Hematopoietic multipotent progenitor cell treated with erythropoietin and hydrocortisone succinate and interleukin-3 and kit ligand, for 15 days (in vitro differentiated cells): ENCODE data around the gene AGAP1.

Experiments
- DNase-seq: peaks from one replicate; pipeline ENCODE4 v3.0.0-alpha.2; 2015; ENCODE audit warnings: low spot score

Gene AGAP1

DNA sequence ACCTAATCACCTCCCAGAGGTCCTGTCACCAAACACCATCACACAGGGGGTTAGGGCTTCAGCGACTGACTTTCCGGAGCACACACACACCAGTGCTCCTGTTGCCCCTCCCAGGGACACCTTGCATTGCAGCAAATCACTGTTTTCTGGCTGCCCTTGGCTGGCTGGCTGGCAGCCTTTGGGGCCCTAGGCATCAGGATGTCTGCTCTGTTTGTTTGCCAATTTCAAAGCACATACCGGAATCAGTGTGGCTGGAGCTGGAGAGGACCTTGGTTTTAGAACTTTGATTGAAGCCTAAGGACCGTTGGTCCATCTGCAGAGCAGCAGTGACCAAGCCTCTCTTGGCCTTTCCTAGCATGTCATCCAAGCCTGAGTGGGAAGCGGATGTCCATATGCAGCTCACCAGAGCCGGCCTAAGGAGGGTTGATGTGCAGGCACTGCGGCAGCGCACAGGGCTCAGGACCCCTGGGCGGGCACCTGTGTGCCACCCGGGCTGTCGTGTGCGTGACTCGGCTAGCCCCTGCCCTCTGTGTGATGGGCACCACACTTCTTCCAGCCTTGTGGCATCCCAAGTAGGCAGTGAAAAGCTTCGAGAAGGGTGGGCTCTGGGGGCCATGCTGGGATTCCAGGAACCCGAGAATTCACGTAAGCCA is 612.2 kb downstream of the AGAP1 start:
- DNase-seq, result no peak

DNA sequence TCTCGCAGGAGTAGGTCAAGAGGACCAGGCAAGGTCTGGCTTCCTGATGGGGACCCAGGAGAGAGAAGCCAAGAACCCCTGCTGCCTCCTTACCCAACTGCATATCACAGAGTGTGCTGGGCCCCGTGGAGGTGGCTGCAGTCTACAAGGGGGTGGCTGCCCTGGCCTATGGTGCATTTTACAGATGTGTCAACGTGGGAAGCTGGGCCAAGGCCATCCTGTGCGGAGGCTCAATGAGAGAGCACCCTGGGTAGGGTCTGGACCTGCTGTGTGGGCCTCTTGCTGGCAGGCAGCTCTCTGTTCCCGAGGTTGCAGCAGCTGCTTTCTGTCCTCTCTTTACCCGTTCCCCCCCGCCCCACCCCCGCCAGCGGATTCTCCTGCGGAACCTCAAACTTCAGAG is 612.9 kb downstream of the AGAP1 start:
- DNase-seq, result no peak

DNA sequence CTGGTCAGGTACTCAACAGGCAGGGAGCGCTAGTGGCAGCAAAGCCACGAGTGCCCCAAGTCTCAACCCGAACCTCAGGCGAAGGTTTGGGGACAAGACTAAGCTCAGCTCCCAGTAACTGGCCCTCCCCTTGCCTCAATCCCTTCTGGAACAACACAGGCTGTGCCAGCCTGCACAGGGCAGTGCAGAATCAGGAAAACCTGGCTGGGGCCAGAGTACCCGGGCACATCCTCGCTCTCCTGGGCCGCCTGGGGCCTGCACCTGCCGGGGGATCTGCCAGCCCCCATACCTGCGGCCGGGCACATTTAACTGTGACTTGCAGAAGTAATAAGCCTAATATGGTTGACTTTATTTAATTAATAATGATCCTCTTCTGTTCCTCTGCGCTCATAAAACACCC is 613.7 kb downstream of the AGAP1 start:
- DNase-seq, result no peak

DNA sequence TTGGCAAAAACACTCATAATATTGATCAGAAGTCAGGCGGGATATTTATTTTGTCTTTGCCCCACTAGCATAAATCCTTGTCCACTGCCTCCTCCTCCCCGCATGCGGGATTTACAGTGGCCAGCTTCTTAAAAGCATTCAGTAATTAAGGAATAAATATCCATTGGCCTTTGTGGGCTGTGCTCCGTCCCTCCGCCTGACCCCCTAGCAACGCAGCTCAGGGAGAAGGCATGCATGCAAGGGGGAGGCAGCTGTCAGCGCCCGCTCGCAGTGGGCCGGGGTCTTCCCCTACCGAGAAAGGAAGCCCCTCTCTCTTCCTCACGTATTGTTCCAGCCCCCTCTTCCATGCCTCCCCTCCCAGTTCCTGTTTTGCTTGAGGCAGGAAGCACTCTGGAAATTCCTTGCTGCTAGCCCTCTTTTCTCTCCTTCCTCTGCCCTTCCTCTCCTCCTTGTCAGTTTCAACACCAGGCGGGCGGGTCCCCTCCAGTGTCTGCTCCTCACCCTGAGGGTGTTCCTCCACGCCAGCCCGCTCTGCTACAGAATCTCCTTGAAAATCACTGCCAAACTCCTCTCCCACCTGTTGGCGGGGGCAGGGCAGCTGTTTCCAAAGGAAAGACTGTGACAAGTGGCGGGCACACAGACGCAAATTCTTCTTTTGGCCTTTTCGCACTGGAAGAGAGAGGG is 614.2 kb downstream of the AGAP1 start:
- DNase-seq, result no peak

DNA sequence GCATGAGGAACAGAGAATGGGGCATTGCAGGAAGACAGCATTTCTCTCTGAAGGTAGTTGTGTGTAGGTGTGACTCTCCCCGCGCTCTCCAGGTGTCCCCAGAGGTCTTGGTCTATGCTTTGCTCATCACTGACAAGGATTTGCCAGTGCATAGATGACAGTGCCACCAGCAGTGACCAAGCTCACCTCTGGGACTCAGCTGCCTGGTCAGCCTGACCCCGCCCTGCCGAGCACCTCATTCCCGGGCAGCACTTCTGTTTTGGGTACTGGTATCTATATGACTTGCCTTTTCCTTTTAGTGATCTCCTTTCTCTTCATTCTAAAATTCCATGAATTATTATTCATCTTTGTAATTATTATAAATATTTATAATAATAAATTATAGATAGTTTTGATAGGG is 615.2 kb downstream of the AGAP1 start:
- no peak for DNase-seq

DNA sequence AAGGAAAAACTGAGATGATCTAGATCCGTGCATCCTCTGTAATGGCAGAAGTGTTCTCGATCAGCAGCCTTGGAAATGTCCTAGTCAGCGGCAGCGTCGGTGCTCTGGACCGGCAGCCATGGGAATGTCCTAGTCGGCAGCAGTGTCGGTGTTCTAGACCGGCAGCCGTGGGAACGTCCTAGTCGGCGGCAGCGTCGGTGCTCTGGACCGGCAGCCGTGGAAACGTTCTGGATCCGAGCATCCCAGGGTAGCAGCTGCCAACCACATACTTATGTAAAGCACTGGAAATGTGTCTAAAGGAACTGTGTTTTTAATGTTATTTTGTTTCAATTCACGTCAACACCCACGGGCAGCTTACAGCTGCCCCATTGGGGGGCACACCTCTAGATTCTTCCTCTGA is 615.6 kb downstream of the AGAP1 start:
- no peak for DNase-seq

DNA sequence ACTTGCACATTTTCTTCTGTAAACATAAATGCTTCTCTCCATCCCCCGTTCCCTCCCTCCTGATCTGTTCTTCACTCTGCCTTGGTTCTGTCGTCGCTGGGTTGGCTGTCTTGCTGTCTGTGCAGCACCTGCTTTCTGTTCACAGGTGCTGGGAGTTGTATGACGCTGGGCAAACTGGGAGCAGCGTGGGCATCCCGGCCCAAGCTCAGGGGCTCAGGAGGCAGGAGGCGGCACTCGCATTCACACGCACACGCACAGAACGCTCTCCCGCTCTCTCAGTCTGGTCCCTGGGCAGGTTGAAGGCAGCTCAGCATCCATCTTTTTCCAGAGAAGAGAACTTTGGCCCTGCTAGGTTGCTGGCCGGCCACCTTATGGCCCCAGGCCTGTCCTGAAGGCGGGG is 618.6 kb downstream of the AGAP1 start:
- DNase-seq, result no peak

DNA sequence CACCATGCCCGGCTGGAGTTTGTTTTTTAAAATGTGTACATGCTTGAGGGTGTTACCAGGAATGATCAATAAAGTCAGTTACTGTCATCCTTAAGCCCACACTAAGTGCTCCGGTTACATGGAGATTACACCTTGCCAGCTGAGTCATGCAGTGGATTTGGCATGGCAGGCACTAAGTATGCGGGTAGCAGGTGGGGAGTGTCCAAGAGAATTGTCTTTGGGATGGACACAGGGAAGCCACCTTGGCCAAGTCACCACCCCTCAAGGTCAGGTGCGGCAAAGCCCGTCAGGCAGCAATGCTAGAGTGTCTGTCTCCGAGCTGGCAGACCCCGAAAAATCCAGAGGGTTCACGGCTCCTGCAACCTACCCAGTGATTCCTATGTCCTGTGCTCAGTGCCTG is 619.6 kb downstream of the AGAP1 start:
- no peak for DNase-seq

DNA sequence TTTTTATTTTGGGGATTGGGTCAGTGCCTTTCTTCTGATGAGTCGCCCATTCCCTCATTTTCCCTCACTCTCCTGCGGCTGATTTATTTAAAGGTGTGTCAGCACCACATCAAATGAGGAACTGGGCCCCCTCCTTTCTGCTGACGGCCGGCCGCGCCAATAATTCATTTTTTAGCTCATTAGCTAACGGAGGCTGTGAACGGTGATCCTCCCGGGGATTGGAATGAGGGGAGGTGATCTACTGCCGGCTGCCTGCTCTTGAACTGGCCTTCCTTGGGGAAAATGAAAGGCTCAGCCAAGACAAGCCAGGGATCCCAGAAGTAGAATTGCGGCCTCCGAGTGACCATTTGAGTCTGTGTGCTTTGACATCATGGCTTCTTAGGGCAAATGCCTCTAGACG is 620.1 kb downstream of the AGAP1 start:
- no peak for DNase-seq

DNA sequence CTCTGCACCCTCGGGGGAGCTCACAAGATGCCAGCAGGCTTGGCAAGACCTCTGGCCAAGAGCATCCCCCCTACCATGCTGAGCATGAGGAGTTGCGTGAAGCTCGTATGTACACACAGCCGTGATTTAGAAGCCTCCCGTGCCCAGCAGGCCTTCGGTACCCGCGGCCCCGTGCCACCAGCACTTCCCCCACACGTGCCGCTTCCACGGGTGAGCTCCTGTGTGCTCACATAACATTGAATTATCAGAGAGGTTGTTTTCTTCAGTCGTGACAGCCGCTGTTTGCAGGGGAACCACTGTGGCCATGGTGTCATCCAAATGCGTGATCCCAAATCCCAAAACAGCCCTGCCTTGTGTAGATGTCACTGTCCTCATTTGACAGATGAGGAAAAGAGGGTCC is 621.1 kb downstream of the AGAP1 start:
- no peak for DNase-seq

DNA sequence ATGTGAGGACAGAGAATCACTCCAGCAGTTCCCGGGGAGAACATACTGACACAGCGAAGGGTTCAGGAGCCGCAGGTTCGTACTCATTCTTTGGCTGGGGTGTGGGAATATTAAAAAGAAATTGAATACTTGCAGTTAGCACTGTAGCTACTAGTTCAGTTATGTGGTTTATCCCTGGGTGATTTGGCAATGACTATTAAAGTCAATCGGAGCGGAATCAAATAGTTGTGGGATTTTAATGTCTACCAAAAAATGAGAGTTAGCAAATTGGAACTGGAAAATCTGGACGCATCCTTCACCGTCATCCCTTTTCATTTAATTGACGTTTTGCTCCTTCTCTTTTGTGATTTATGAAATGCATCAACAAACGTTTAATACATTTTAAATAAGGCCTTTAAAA is 623.6 kb downstream of the AGAP1 start:
- DNase-seq, result no peak

DNA sequence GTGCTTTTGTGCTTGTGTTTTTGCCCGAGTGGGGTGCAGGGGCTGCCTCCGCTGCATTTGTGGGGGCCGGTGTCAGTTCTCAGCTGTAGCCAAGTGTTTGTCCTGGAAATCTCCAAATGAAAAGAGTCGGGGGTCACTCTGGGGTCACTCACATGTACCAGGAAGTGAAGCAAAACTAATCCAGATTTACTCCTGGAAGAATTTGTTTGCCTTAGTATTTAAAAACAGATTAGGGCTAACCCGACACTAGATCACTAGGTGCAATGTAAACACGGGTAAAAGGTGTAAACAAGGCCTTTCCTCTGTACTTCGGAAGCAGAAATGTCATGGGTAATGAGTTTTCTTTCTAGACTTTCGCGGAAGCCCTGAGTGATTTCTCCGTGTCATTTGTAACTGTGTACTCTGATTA is 624.0 kb downstream of the AGAP1 start:
- DNase-seq, result no peak

DNA sequence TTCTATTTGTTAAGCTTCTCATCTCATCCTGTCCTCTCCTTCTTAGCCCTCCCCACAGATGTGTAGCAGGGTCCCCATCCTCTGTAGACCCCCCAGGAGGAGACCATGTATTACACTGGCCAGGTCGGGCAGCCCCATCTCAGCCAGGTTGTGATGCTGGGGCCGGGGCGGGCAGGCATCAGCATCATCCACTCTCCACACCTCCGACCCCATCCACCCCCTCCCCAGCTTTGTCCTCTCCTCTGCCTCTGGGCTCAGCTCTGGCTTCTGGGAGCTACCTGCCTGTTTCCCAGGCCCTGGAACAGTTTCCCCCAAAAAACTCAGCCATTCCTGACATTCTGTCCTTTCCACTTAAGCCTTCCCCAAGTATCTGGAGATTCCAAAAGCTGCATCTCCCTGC is 625.2 kb downstream of the AGAP1 start:
- DNase-seq, result no peak

DNA sequence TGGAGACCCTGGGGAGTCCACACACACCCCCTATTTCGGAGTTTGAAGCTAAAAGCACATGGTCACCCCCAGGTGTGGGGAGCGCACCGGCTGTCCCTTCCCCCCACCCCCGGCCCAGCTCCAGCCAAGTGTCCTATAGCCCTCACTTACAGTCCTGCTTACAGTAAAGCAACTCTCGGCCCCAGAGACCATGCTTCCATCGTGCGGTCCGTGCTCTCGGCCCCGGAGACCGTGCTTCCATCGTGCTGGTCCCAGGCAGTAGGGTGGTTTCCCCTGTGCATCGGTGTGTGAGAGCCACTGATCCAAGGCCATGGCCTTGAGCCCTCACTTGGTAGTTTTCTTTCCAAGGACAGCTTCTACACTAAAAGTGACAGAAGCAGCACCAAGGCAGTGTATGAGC is 625.6 kb downstream of the AGAP1 start:
- no peak for DNase-seq

DNA sequence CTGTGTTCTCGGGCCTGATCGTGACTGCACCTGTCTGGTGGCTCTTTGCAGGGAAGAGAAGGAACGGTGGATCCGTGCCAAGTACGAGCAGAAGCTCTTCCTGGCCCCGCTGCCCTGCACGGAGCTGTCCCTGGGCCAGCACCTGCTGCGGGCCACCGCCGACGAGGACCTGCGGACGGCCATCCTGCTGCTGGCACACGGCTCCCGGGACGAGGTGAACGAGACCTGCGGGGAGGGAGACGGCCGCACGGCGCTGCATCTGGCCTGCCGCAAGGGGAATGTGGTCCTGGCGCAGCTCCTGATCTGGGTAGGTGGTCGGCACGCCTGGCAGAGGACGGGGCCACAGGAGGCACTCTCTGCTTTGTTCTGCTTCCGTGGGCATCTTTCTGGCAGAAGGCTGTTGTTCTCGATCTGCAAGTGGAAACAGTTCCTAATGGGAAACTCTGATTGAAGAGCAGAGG is 626.3 kb downstream of the AGAP1 start:
- DNase-seq, result no peak

DNA sequence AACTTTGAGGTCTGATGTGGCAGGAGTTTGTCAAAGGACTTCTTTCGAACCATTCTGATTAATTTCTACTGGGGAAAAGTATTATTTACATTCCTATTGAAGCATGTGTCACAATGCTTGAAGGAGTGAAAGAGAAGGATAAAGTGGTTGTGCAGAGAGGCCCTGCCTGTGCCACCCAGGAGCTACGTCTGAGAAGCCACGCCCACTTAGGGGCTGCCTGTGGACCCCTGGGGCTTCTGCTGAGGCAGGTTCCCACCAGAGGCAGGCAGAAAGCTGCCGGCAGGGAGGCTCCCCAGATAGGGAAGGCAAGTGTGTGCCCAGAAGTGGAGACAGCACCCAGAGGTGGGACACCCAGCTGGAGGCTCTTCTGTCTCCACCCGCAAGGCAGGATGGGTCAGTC is 627.0 kb downstream of the AGAP1 start:
- no peak for DNase-seq

DNA sequence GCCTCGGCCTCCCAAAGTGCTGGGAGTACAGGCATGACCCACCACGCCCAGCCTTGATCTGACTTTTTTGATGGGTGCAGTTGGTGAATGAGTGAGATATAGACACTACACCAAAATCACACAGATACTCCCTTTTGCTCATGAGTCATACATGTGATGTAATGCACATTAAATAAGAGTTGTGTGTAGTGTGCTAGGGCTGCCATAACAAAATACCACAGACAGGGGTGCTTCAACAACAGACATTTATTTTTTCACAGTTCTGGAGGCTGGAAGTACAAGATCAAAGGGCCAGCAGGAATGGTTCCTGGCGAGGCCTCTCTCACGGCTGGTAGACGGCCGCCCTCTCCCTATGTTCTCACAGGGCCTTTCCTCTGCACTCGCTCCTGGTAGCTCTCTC is 627.7 kb downstream of the AGAP1 start:
- DNase-seq, result no peak

DNA sequence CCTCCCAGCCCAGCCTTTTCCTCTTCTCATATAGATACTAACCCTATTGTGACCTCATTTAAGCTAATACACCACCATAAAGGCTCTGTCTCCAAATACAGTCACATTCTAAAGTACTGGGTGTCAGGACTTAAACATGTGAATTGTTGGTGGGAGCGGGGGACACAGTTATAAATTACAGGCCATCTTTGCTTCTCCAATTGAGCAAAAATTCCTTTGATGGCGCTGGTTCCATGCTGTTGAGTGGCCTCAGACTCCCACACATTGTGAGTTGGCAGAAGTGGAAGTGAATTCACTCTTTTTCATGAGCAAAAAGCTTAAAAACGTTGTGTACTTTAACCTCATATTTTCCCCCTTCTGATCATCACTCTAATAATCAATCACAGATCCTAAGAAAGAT is 628.4 kb downstream of the AGAP1 start:
- no peak for DNase-seq

DNA sequence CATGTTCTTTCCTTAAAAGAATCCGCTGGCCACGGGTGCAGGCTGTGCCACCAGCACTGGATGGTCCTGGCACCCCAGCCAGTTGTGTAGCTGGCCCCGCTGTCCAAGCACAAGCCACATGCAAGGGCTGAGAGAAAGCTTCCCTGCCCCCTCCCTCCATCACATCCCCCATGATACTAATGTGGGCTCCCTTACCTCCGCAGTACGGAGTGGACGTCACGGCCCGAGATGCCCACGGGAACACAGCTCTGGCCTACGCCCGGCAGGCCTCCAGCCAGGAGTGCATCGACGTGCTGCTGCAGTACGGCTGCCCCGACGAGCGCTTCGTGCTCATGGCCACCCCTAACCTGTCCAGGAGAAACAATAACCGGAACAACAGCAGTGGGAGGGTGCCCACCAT is 629.9 kb downstream of the AGAP1 start:
- DNase-seq, result no peak

DNA sequence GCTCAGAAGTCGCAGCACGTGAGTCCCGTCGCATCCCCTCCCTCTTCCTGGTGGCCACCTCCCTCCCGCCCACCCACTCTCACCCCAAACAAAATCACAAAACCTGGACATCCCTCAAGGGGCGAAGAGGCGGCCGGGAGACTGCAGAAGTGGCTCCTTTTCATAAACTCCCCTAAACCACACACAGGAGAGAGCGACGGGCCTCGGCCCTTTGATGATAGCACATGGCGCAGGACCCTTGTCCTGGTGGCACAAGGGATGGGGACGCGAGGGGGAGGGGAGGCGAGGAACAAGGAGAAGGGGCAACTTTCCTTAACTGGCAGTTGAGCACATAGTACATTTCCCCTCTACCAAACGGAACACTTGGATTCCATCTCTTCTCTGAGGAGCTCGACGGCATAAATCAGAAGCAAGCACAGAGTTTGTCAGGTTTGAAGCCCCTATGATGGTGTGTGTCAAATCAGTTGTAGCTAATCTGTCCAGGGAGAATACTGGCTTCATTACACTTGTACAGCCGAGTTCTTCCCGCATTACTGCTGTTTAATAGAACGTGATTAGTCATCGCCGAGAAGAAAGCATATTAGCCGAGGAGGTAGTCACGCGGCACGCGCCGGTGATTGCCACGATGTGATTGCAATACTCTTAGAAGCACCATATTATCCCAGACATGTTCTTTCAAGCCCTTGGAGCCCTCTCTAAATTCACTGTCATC is 630.5 kb downstream of the AGAP1 start:
- DNase-seq, result no peak

DNA sequence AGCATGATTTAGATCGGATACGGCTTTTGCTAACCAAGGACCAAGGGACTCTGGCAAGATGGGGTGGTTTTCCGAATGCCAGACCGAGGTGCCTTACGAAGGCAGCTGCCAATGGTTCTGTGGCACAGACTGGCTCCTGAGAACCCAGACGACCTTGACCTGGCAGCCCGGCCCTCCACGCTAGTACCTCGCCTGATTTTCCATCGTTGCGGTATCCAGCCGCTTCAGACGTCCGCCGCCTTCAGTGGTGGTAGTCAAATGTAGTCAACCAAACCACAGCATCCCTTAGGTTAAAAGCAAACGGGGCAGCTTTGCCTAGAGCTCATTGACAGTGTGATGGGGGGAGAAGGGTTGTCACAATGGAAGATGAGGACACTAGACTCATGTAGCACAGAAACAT is 631.7 kb downstream of the AGAP1 start:
- DNase-seq, result no peak

DNA sequence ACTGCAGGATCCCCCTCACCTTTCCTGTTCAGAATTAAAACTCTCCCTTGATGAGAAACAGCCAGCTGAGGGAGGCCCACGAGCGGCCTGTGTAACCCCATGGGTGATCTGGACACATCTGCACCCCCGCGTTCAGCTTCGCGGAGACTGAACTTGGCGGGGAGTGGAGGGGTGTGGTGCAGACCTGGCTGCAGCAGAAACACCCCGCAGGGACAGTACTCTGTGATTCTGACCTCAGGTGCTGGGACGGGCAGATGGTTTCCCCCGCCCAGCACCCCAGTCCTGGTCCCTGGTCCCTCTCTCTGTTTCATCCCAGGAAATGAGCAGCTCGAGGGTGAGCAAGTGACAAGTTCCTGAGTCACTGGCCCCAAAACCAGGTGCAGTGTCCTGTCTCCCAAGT is 633.2 kb downstream of the AGAP1 start:
- no peak for DNase-seq

DNA sequence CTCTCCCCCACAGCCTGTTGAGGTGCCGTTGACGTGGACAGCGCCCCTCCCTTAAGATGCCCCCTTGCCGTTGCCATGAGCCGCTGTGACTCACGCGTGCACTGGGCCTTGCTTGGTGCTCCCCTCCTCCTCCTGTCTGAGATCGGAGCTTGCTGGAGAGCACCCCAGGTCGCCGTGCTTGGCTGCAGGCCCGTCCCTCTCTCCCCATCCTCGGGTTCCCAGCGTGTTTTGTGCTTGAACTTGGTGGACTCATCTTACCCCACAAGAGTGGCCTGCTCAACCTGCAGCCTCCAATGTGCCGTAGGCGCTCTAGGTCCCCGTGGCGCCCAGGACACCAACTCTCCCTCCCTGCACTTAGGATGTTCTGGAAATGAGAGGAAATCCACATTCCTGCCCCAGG is 634.5 kb downstream of the AGAP1 start:
- no peak for DNase-seq

DNA sequence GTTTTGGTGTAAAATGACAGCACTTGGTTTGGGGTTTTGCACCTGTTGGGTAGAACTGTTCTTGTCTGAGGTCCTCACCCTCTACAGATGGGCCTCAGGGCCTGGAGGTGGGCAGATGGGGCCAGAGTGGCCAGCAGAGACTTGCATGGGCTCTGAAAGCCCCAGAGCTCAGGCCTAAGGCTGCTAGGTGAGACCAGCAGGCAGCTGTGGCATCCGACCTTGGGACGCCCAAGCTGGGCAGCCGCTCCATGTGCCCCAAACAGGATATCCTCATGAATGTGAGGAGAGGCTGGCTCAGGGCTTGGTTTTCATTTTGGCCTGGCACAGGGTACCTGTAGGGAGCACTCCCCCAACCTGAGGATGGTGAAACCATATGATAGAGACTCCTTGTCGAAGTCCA is 636.1 kb downstream of the AGAP1 start:
- no peak for DNase-seq
